ENCODE results near the gene PNMA8B.
"Not testable (repeated sequence)": the region's sequence is repeated elsewhere in the genome, so short reads cannot be mapped to it uniquely, and the experiment has no call there.

Gene PNMA8B

GRCh38 chr19:46524308-46524707 is 28.6 kb upstream of the PNMA8B start:
- no peak overlapping the region for H3K27ac ChIP-seq (ENCODE audit: low read length)
- H2AFZ ChIP-seq (ENCODE audit: low read depth, low read length), result no peak overlapping the region
- H3K4me2 ChIP-seq (ENCODE audit: low read length), result no peak overlapping the region
- H3K4me3 ChIP-seq (ENCODE audit: low read length), result no peak overlapping the region
- no peaks in the 10 kb centered on the region for H3K79me2 ChIP-seq (ENCODE audit: low read length)
- no peaks in the 10 kb centered on the region for H3K36me3 ChIP-seq (replicated peaks; ENCODE audit: low read depth, low read length)
- H3K27me3 ChIP-seq (ENCODE audit: low read depth, low read length), result no peaks in the 10 kb centered on the region
- no peak overlapping the region for H3K9ac ChIP-seq (ENCODE audit: low read length)
- TF ChIP-seq, protein P1, sequence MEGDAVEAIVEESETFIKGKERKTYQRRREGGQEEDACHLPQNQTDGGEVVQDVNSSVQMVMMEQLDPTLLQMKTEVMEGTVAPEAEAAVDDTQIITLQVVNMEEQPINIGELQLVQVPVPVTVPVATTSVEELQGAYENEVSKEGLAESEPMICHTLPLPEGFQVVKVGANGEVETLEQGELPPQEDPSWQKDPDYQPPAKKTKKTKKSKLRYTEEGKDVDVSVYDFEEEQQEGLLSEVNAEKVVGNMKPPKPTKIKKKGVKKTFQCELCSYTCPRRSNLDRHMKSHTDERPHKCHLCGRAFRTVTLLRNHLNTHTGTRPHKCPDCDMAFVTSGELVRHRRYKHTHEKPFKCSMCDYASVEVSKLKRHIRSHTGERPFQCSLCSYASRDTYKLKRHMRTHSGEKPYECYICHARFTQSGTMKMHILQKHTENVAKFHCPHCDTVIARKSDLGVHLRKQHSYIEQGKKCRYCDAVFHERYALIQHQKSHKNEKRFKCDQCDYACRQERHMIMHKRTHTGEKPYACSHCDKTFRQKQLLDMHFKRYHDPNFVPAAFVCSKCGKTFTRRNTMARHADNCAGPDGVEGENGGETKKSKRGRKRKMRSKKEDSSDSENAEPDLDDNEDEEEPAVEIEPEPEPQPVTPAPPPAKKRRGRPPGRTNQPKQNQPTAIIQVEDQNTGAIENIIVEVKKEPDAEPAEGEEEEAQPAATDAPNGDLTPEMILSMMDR (IDR thresholded peaks at IDR 0.05; ENCODE audit: low read depth, low read length), result no peak
- no peak for TF ChIP-seq EZH2phosphoT487 (IDR thresholded peaks at IDR 0.05; ENCODE audit: low read depth)
- peaks cover 17% of the 10 kb centered on the region for H3K4me1 ChIP-seq (ENCODE audit: low read length)
- H3K9me3 ChIP-seq (ENCODE audit: insufficient read depth, low read length), result peaks cover 3% of the 10 kb centered on the region; the same call in 1 of the 2 replicates
- H4K20me1 ChIP-seq (ENCODE audit: insufficient read depth, low read length), result no peaks in the 10 kb centered on the region

DNA sequence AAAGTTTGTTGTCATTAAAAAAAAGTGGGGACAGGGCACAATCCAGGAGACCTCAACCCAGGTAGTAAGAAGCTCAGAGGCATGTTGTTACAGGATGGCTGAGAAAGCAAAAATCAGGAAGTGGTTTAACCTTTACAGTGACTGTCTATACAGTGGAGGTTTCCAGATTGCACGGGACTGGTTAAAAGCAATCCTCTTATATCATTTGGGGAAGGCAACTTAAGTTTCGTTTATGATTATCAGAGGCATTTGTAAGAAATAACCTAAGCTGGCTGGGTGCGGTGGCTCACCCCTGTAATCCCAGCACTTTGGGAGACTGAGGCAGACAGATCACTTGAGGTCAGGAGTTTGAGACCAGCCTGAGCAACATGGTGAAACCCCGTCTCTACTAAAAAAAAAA is 27.3 kb upstream of the PNMA8B start:
- H2AFZ ChIP-seq (ENCODE audit: low read depth, low read length); H3K27ac ChIP-seq (ENCODE audit: low read length); H3K27me3 ChIP-seq (ENCODE audit: low read depth, low read length): not testable (repeated sequence)

DNA sequence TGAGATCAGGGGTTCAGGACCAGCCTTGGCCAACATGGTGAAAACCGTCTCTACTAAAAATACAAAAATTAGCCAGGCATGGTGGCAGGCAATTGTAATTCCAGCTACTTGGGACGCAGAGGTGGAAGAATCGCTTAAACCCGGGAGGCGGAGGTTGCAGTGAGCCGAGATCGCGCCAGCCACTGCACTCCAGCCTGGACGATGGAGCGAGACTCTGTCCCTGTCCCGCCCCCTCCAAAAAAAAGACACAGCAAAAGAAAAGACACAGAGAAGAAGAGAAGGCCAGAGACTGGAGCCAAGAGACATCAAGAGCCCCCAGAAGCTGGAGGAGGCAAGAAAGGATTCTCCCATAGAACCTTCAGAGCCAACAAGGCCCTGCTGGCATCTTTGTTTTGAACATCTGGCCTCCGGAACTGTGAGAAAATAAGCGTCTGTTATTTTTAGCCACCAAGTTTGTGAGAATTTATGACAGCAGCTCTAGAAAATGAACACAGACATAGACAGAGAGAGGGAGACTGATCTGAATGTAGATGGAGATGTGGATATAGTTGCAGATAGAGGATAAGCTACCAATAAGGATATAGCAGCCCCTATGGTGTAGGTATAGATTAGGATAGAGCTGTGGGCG is 25.7 kb upstream of the PNMA8B start:
- Histone ChIP-seq H2AFZ (ENCODE audit: low read depth, low read length) (no peak overlapping the region), H3K27me3 (ENCODE audit: low read depth, low read length) (no peaks in the 10 kb centered on the region), H3K79me2 (ENCODE audit: low read length) (no peaks in the 10 kb centered on the region), H3K9ac (ENCODE audit: low read length) (no peak overlapping the region), H3K4me1 (ENCODE audit: low read length) (peaks cover 16% of the 10 kb centered on the region), H4K20me1 (ENCODE audit: insufficient read depth, low read length) (no peaks in the 10 kb centered on the region), H3K27ac (ENCODE audit: low read length) (no peak overlapping the region), H3K36me3 (replicated peaks; ENCODE audit: low read depth, low read length) (no peaks in the 10 kb centered on the region), H3K9me3 (ENCODE audit: insufficient read depth, low read length) (peaks cover 3% of the 10 kb centered on the region; the same call in 1 of the 2 replicates), H3K4me3 (ENCODE audit: low read length) (no peak overlapping the region), H3K4me2 (ENCODE audit: low read length) (no peak overlapping the region)
- no peak for TF ChIP-seq EZH2phosphoT487 (IDR thresholded peaks at IDR 0.05; ENCODE audit: low read depth)
- TF ChIP-seq, protein P1 (IDR thresholded peaks at IDR 0.05; ENCODE audit: low read depth, low read length), result no peak

More for the DNA sequence above, 27.3 kb upstream of the PNMA8B start:
- H3K4me1 ChIP-seq (ENCODE audit: low read length), result peaks cover 16% of the 10 kb centered on the region
- H3K4me3 ChIP-seq (ENCODE audit: low read length); H3K79me2 ChIP-seq (ENCODE audit: low read length); H3K9me3 ChIP-seq (ENCODE audit: insufficient read depth, low read length); H4K20me1 ChIP-seq (ENCODE audit: insufficient read depth, low read length); H3K4me2 ChIP-seq (ENCODE audit: low read length); H3K9ac ChIP-seq (ENCODE audit: low read length); H3K36me3 ChIP-seq (replicated peaks; ENCODE audit: low read depth, low read length): not testable (repeated sequence)

DNA sequence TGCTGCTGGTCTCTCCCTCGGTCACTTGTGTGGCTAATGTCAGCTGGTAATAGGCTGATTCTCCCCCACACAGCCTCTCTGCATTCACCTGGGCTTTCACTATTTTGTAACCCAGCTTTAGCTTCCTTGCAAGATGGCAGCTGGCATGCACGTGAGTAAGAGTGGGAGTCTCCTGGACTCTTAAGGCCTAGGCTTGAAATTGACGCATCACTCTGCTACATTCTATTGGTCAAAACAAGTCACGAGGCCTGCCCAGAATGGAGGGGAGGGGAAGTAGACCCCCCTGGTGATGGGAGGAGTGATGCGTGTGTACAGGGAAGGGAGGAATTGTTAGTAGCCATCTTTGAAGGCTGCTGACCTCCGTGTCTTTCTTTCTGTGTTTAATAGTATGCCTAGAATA is 24.9 kb upstream of the PNMA8B start:
- Histone ChIP-seq H3K4me3 (ENCODE audit: low read length) (no peak overlapping the region), H3K27ac (ENCODE audit: low read length) (no peak overlapping the region), H3K9ac (ENCODE audit: low read length) (no peak overlapping the region), H3K36me3 (replicated peaks; ENCODE audit: low read depth, low read length) (no peaks in the 10 kb centered on the region), H3K9me3 (ENCODE audit: insufficient read depth, low read length) (peaks cover 3% of the 10 kb centered on the region; the same call in 1 of the 2 replicates), H3K4me1 (ENCODE audit: low read length) (peaks cover 16% of the 10 kb centered on the region), H4K20me1 (ENCODE audit: insufficient read depth, low read length) (no peaks in the 10 kb centered on the region), H2AFZ (ENCODE audit: low read depth, low read length) (peak overlapping the region; percentile 51; the same call in 1 of the 2 replicates), H3K4me2 (ENCODE audit: low read length) (peak overlapping the region; percentile 5; the same call in 1 of the 2 replicates), H3K79me2 (ENCODE audit: low read length) (no peaks in the 10 kb centered on the region), H3K27me3 (ENCODE audit: low read depth, low read length) (no peaks in the 10 kb centered on the region)
- TF ChIP-seq, protein P1 (IDR thresholded peaks at IDR 0.05; ENCODE audit: low read depth, low read length), result no peak
- TF ChIP-seq EZH2phosphoT487 (IDR thresholded peaks at IDR 0.05; ENCODE audit: low read depth), result no peak
